ENCODE results near the gene APCDD1L. TPM values are rescaled to one million over a fixed set of nuclear protein-coding genes. Genes with fewer than 3 reads are reported as not detected.

APCDD1L gene
- total and polyA plus RNA-seq, 7 donors, result 0.03 to 1.2 (median 0.14) TPM

GRCh38 chr20:58463256-58463655, 51.9 kb downstream of the APCDD1L start:
- Histone ChIP-seq H3K27ac (no peak overlapping the region), H3K4me3 (no peak overlapping the region), H3K36me3 (ENCODE audit: insufficient read depth in 1 of 2, low read depth in 1 of 2) (no peaks in the 10 kb centered on the region), H3K9me3 (no peaks in the 10 kb centered on the region), H3K27me3 (ENCODE audit: insufficient read depth in 3 of 3, low read length in 2 of 3) (no peaks in the 10 kb centered on the region), H3K4me1 (no peaks in the 10 kb centered on the region)
- intact Hi-C loops (cut with DNase I), result no loop called here
- TF ChIP-seq CTCF (IDR thresholded peaks at IDR 0.05), result no peak
- ATAC-seq (no peak), DNase-seq (no peak)
- 78 to 82% (median 82%) methylated on average over 10 of the region's 10 CpGs for WGBS, 3 donors

GRCh38 chr20:58461899-58462298, 53.3 kb downstream of the APCDD1L start:
- H3K27me3 ChIP-seq (ENCODE audit: insufficient read depth in 3 of 3, low read length in 2 of 3), result no peaks in the 10 kb centered on the region
- WGBS, 3 donors, result 89 to 96% (median 90%) methylated on average over 6 of the region's 6 CpGs
- no peaks in the 10 kb centered on the region for H3K36me3 ChIP-seq (ENCODE audit: insufficient read depth in 1 of 2, low read depth in 1 of 2)
- DNase-seq (no peak), ATAC-seq (no peak)
- no peaks in the 10 kb centered on the region for H3K4me1 ChIP-seq
- H3K27ac ChIP-seq, result no peak overlapping the region
- no peaks in the 10 kb centered on the region for H3K9me3 ChIP-seq
- no peak for TF ChIP-seq CTCF (IDR thresholded peaks at IDR 0.05)
- intact Hi-C loops (cut with DNase I), result no loop called here
- H3K4me3 ChIP-seq, result no peak overlapping the region

DNA sequence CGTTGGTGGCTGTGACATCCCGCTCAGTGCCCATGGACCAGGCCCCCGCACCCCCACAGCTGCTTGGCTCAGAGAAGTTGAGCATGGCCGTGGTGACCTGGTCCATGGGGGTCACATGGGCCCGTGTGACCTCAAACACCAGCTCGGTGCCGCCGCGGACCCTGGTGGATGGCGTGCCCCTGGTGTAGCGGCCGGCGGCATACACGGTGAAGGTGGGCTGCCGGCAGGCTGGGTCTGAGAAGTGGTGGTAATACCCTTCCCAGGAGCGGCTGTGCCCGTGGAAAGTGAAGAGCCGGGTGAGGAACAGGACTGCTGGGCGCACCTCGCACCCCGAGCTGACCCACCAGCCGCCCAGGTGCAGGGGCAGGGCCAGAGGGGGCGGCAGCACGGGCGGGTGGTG, 54.1 kb downstream of the APCDD1L start:
- DNase-seq (no peak), ATAC-seq (no peak)
- no peaks in the 10 kb centered on the region for H3K9me3 ChIP-seq
- H3K27me3 ChIP-seq (ENCODE audit: insufficient read depth in 3 of 3, low read length in 2 of 3), result no peaks in the 10 kb centered on the region
- H3K27ac ChIP-seq, result no peak overlapping the region
- no peaks in the 10 kb centered on the region for H3K36me3 ChIP-seq (ENCODE audit: insufficient read depth in 1 of 2, low read depth in 1 of 2)
- WGBS, 3 donors, result 94 to 96% (median 95%) methylated on average over 25 of the region's 25 CpGs
- H3K4me1 ChIP-seq, result no peaks in the 10 kb centered on the region
- TF ChIP-seq CTCF (IDR thresholded peaks at IDR 0.05), result no peak
- intact Hi-C loops (cut with DNase I), result no loop called here
- H3K4me3 ChIP-seq, result no peak overlapping the region

DNA sequence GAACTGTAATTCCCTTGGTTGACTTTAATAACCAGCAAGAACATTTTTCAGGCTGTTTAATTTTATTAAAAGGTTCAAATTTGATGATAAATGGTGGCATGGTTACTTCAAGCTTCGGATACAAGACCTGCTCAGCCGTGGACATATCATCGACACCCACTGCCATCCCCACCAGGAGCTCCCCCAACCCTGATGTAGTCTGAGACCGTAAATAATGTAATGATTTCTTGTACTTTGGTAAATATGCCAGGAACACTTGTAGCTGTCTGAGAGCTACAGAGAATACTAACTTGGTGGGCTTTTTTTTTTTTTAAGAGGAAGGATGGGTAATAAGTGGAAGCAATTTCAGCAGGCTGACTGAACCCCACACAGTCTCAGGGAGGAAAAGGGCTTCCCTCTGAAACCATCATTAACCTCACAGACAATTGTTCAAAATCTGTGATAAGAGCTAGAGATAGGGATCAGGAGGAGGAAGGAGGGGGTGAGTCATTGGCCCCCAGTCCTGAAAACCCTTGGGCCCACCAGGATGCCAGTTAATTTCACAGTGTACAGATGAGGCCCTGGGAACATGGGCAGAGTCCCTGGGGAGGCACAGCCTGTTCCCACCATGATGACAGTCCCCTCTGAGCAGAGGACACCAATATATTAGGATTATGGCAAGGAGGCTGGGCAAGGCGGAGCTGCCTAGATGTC, 56.0 kb downstream of the APCDD1L start:
- Histone ChIP-seq H3K36me3 (ENCODE audit: insufficient read depth in 1 of 2, low read depth in 1 of 2) (no peaks in the 10 kb centered on the region), H3K4me3 (no peak overlapping the region), H3K4me1 (no peaks in the 10 kb centered on the region), H3K9me3 (no peaks in the 10 kb centered on the region), H3K27ac (no peak overlapping the region), H3K27me3 (ENCODE audit: insufficient read depth in 3 of 3, low read length in 2 of 3) (no peaks in the 10 kb centered on the region)
- DNase-seq, result no peak
- no peak for TF ChIP-seq CTCF (IDR thresholded peaks at IDR 0.05)
- no peak for ATAC-seq
- intact Hi-C loops (cut with DNase I), result loop anchor here in 1 of 2 donors (5.0 kb wide), 1 partner anchor 227 kb away; no protein-coding TSS in a partner anchor
- WGBS, 3 donors, result 65 to 75% (median 68%) methylated on average over 5 of the region's 5 CpGs
